Femur (tissue), 1 donor: ENCODE measurements around the gene MAP3K7CL.
"Not testable (repeated sequence)": the region's sequence is repeated elsewhere in the genome, so short reads cannot be mapped to it uniquely, and the experiment has no call there.

Experiments
- DNase-seq: peaks from one replicate; pipeline ENCODE4 v3.0.0-alpha.2; 2017

The MAP3K7CL gene

DNA sequence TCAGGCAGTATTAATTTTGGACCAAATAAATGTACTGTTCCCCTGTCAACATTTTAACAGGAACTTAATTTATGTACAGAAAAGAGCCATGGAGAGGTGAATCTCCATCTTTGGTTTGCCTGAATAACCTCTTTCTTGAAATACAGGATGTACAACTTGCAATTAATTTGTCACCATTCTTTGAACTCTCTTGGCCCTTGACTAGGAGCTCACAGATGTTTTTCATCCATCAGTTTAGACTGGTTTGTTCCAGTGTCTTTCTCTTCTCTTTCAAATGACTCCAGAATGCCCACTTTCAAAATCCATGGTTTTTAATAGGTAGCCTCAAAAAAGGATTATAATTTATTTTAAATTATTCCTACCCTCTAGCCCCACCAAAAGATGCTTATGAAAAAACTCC is 5.0 kb downstream of the MAP3K7CL start:
- no peak for DNase-seq

DNA sequence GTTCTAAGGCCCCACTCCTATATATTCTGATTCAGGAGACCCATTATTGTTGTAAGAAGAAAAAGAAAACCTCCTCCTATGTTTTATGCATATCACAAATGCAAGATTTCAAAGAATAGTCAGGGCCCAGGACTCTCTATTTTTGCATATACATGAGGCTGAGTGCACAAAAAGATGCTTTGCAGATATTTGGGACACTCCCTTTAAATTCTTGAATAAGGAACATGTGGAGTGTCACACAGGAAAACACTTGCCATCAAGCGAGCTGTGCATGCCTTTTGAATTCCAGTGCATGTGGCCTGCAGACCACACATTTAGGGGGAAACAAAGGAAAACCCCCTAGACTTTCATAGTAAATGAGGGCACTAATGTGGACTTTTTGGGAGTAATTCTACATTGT is 5.6 kb downstream of the MAP3K7CL start:
- no peak for DNase-seq

DNA sequence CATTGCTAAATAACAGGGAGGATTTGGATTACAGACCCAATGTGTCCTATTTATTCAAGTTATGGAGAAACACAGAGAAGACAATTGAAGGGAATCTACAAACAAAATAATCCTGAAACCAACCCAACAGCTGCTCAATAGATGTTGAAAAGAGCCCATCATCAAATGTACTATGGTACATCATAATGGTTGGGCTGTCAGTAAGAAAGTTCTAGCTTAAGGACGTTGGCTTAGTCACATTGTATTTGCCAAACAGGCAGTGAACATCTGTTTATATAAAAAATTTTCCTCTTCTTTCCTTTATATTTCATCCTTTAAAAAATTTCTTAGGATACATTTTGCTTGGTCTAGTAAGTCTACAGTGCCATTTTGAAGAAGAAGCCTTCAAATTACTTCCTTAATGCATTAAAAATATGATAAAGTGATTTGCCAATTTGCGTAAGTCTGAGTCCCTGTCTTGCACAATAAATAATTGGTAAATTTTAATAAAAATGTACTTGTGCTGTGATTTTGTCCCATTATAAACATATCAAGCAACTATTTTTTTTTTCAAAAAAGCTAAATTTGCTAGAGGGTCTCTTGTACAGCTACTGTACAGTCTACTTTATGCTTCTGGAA is 14.4 kb downstream of the MAP3K7CL start:
- no peak for DNase-seq

DNA sequence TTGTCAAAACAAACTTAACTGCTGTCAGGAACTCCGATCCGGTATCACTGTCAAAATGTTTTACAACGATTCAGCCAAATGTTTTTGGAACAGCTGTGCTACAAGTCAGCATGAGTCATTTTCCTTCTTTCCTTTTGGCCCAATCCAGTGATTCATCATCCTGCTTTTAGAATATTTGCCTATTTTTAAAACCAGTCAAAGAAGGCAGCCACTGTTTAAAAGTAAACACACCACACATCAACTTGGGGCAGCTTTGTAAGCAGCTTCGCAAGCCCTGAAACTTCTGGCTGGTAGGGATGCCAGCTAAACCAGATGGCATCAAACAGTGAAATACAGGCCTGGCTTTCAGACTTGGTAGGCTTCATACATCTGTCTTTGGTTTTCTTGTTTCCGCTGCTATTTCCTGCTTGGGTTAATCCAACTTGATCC is 14.9 kb downstream of the MAP3K7CL start:
- DNase-seq, result peak; percentile 68

DNA sequence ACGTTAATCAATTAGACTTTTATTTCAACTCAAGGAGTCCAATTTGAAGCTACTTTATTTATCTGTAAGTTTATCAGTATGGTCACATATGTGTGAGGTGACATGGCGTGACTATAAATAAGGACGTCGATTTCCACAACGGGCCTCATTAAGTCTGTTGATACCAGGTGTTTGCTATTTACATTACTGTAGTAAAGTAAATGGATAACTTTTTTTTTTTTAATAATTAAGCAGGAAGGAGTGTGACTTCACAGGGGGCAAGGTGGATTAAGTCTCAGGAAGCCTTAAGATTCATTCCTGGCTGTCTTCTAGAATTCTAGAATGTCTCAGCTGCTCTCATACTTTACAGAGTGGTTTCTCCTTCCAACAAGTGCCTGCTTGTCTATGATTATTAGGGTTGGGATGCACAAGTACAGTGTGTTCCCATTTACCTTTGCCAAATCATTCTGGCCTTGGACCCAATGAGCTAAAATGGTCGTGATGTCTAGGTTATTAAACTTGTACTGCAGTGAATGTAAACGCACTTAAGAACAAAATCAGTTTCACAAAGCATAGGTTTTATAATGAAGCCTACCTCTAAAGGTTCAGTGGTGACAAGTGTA is 15.5 kb downstream of the MAP3K7CL start:
- DNase-seq, result no peak

DNA sequence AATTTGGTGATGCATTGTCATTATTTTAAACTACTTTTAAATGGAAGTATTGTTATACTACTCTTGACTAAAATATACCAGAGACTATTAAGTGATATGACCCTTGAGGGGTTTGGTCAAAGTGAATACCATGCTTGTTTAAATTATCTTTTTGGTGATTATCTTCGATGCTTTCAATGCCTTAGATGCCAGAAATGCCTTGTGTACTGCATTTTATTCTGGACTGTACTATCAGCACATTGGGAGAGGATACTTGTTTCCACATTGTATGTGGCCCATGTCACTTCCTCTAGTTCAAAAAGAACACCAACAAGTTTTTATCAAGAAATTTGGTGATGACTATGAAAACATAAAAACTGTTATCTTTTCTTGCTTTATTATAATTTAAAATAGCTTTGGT is 16.3 kb downstream of the MAP3K7CL start:
- no peak for DNase-seq

DNA sequence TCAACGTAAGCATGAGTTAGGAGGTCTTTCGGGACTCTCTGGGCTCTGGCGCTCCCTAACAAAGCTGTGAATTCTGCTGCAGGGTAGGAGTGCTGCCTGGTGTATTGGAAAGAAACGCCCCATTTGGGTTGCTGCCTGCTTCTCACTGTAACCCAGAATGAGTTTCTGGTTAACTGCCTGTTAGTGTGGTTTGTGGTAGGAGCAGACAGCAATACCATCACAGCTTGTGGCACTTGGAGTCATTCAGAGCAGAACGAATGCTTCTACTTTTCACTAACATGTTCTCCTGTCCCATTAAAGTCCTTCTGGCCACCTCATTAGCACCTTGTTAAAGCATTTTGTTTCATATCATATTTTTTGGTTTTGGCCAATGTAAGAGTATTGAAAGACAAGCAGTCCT is 18.1 kb downstream of the MAP3K7CL start:
- DNase-seq, result peak; percentile 86

DNA sequence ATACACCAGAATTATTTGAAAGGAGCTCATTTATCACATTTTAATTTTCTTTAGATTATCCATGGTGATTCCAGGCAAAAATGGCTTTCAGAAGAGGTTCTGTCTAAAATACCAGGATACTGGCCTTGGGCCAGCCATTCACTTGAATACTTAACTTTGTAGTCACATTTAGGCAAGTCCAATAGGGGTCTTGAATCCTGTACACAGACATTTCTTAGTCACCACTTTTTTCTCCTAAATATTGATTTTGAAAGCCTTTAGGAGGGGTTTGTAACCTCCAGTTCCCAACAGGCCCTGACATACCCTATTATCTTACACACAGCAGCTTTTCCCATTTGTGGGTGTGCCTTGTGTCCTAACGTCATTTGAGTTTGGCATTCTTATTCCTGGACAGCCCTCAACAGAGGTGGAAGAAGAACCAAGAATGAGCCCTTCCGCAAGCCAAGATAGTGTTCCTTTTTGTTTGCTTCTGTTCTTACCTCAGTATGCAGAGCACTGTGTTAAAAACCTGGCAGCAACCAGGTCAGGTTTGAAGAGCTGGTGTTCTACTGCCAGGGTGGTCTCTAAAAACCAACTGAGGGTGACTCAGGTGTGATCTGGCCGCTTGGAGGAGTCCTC is 19.5 kb downstream of the MAP3K7CL start:
- no peak for DNase-seq

DNA sequence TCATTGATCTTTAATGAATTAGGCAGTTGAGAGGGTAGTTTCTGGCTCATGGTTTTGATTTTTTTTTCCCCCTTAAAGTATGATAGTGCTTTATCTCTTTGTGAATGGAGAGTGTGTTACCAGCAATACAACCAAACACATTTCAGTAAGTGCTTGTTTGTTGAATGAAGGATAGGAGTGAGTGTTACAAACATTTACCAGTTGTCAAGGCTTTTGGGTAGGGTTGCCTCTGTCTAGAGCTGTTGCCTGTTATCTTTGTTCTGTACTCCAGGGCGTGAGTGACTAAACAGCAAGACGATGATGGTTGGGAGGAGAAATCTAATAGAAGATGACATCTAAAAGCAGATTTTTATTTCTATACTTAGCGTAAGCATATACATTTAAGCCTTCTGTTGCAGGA is 21.5 kb downstream of the MAP3K7CL start:
- DNase-seq, result no peak

DNA sequence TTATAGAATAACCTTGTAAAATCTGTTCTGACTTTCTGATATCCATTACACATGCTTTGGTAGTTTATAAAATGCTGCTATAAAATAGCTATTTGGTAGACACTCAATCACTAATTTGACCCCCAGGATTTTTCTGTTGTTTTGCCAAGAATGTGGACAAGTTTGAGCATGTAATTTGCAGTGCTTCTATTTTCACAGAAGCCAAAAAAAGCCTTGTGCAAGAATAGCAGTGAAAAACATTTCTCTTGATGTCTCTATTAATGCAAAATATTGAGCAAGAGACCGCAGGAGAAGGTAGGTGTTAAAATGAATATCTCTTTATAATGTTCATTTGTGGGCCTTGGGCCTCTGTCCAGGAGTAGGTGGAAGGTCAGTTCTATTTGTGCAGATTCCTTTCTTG is 22.5 kb downstream of the MAP3K7CL start:
- no peak for DNase-seq

DNA sequence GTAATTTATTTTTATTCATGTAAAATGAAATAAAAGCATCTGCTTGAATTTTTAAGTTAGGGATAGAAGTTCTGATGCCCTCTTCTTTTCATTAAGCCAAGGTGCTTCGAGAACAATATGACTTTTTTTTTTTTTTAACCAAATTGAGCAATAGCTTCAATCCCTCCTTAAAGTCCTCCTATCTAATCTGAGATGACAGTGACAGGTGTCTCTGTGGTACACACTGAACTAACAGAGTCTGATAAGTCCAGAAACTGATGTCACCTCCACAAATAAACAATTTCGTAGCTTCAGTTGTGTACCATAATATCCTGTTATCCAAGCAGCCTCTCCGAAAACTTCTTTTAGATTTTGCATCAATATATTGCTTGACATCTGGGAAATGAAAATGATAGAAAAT is 23.8 kb downstream of the MAP3K7CL start:
- no peak for DNase-seq

DNA sequence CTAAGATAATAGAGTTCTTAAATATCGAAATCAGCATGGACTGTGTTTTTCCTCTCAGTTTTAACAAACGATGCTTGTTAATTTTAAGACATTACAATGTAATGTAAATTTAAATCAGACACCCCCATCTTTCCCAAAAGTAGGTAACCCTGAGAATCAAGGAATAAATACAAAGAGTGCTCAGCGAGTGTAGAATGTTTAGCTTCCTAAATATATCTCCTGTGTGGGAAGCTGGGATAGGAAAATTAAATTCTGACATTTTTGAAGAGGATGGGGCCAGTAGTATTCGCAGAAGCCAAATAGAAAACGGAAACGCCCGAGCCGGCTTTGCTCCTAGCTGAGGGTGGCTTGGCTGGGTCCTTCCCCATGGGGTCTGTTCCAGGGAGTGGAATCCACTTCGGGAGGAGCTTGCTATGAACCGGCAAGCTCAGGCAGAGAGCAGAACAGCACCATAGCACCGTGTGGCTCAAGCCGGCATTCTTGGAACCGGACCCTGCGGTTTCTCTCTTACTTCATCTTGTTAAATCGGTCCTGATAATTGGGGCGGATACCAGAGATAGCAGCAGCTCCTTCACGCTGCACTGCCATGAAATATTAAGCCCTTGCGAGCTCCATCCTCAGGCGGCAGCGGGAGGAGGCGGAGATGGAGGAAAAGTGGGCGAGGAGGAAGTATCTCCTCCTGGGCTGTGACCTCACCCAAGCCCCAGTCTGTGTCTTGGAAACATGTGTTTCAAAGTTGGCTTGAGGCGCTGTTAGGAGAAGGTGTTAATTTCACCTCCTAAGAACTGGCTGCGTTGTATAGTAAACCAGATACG is 24.9 kb downstream of the MAP3K7CL start:
- DNase-seq, result peak; percentile 75

DNA sequence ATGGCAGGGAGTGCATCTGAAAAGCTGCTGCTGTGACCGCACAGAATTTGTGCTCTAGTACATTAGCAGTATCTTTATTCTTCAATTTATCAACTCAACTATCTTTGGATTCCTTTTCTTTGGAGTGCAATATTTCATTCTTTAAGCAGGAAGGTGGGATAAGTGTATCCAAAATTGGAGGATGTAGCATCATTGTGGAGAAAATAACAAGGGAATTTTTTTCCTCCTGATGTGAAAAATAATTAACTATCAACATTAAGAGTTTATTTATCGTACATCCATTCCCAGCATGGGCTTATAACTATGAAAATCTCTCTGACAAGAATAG is 25.5 kb downstream of the MAP3K7CL start:
- DNase-seq, result no peak

DNA sequence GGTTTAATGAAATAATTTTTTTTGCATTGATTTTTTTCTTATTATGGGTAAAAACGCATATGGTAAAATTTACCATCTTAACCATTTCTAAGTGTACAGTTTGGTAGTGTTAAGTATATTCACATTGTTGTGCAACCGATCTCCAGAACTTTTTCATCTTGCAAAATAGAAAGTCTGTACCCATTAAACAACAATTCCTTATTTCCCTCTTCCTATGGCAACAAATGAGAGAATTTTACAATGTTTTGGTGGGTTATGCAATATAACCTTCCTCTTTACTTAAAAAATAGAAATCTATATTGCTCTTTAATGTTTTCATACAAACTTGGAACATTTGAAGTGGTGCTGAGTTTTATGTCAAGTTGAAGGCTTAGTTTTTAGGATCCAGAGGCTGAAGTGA is 26.6 kb downstream of the MAP3K7CL start:
- DNase-seq, result no peak

DNA sequence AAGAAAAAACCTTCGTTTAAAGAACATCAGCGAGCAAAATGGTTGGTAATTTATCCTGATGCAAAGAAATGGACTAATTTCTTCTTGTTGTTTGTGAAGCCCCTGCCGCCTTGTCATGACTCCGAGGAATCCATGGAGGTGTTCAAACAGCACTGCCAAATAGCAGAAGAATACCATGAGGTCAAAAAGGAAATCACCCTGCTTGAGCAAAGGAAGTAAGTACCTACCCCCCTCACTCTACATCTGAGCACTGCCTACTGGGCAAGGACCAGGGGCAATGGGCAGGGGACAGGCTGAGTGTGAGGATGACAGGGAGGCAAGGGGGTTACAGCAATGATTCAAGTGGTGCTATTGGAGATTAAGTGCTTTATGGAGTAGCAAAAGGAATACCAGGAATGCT is 29.4 kb downstream of the MAP3K7CL start:
- DNase-seq, result no peak

DNA sequence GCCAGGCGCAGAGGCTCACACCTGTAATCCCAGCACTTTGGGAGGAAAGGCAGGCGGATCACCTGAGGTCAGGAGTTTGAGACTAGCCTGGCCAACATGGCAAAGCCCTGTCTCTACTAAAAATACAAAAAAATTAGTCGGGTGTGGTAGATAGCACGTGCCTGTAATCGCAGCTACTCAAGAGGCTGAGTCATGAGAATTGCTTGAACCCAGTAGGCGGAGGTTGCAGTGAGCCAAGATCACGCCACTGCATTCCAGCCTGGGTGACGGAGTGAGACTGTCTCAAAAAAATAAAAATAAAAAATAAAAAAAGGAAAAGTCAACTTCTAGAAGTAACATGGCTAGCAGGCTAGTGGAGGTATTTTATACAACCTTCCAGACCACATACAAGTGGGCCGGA is 32.4 kb downstream of the MAP3K7CL start:
- DNase-seq, result not testable (repeated sequence)

DNA sequence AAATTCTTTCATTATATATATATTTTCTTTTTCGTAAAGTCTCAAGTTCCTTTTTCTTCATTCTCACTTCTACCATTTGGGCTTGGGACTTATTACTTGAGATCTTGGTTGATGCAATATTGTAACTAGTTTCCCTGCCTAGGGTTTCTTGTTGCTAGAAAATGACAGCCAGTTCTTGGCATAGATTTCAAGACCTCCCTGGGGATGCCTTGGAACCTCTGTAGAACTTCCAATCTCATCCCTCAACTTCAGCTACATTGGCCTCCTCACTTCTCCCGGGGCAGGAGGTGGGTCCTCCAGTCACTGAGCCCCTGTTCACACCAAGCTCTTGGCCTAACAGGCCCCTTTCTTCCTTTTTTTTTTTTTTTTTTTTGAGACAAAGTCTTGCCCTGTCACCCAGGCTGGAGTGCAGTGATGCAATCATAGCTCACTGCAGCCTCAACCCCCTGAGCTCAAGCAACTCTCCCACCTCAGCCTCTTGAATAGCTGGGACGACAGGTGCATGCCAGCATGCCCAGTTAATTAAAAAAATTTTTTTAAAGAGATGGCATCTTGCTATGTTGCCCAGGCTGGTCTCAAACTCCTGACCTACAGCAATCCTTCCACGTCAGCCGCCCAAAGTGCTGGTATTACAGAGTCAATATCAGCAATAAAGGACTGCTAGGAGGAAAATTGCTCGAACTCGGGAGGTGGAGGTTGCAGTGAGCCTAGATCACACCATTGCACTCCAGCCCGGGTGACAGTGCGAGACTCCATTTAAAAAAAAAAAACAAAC is 33.1 kb downstream of the MAP3K7CL start:
- DNase-seq, result no peak

DNA sequence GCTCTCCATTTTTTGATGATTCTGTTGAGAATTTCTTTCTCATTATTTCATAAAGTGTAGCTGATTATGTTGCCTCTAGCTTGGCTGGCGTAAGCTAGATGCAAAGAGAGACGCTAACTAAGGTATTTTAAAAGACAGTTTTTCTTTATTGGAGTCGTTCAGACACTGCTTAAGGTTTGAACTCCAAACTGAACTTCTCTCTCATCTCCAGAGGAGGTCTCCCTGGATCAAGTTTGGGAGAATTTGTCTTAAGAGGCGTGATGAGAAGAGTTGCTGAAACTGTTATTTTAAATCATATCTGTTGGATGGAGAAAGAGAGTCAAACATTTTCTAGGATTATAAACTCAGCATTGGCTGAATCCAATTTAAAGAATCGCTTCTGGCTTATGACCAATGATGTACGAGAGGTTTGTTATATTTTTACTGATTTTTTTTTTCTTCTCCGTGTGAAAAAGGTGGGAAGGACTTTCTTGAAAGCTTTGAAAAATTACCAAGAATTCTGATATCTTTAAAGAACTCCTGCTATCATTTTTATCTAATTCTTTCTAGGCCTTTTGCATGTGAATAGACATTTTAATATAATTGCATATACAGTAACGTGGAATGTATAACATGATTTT is 34.0 kb downstream of the MAP3K7CL start:
- DNase-seq, result no peak

DNA sequence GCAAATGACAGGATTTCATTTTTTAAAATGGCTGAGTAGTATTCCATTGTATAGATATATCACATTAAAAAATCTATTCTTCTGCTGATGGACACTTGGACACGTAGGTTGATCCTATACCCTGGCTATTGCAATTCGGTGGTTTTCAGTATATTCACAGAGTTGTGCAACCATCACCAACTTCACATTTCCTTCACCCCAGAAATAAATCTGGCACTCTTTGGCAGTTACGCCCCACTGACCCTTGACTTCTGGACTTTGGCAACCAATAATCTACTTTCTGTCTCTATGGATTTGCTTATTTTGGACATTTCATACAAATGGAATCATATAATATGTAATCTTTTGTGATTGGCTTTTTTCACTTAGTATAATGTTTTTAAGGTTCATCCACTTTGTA is 35.9 kb downstream of the MAP3K7CL start:
- no peak for DNase-seq

DNA sequence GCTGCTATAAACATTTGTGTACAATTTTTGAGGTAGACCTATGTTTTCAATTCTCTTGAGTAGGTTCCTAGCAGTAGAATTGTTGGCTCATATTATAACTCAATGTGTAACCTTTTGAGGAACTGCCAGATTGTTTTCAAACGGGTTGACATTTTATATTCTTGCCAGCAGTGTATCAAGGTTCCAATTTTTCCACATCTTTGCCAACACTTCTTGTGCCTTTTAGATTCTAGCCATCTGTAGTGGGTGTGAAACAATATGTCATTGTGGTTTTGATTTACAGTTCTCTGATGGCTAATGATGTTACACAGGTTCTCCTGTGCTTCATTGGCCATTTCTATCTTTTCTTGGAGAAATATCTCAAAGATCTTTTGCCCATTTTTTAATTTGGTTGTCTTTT is 36.4 kb downstream of the MAP3K7CL start:
- DNase-seq, result no peak

DNA sequence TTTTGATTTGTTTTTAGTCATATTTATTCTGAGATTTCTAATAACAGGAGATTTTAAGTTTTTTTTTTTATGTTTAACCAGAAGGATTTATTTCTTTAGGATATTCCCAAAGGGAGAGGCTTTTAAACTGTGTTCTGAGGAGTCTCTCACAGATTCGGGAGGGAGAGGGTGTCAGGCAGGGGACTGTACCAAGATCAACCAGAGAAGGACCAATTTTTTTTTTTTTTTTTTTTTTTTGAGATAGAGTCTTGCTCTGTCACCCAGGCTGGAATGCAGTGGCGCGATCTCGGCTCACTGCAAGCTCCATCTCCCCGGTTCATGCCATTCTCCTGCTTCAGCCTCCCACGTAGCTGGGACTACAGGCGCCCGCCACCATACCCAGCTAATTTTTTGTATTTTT is 37.0 kb downstream of the MAP3K7CL start:
- DNase-seq, result not testable (repeated sequence)

DNA sequence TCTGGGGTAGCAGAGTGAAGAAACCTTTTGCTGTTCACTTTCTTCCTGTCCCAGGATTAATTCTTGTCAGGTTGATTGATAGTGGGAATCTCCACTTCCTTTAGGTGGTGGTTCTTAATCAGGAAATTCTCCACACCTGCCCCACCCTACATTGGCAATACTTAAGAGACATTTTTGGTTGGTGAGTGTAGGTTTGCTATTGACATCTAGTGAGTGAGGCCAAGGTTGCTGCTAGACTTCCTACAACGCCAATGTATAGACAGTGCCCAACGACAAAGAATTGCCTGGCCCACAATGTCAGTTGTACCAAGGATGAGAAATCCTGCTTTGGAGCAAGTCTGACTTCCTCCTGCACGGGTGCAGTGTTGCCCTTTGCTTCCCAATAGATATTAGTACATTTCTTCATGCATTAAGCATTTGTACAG is 38.5 kb downstream of the MAP3K7CL start:
- DNase-seq, result no peak

DNA sequence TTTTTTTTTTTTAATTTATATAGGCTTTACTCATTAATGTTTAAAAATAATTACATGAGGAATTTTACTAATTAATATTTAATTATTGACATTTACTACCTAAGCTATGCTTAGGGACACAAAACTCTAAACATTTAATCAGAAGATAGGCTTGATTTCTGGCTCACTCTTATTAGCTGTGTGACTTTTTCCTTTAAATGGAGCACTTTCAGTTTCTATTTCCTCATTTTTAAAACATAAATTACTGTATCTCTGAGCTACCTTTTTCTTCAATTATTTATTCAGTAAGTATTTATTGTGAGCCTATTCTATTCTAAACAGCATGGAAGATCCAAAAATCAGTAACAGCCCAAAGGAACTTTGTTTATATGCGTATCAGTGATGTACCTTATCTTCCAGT is 40.5 kb downstream of the MAP3K7CL start:
- no peak for DNase-seq
